HepG2 (cell line): ENCODE measurements around the gene TRIM36.

Source experiments
- CBX1 ChIP-seq: IDR thresholded peaks from one replicate; pipeline ENCODE4 v1.6.1; 2016; ENCODE audit warnings: antibody characterized with exemption, low read depth
- EZH2 ChIP-seq: conservative IDR thresholded peaks from 2 replicates; pipeline ENCODE4 v1.6.1; 2012; ENCODE audit warnings: mild to moderate bottlenecking, low read depth, low read length, moderate library complexity
- HCFC1 ChIP-seq: fragments of 150-350 bp; IDR thresholded peaks from 2 replicates; pipeline ENCODE4 v1.6.1; 2014; ENCODE audit warnings: low read depth, low read length
- RFXAP ChIP-seq: sonication (generic); formaldehyde crosslinking; IDR thresholded peaks from 2 replicates; pipeline ENCODE4 v1.4.0; 2020; ENCODE audit warnings: missing genetic modification reagents, borderline replicate concordance
- SMC3 ChIP-seq: IDR thresholded peaks from 2 replicates; pipeline ENCODE4 v1.6.1; 2011; ENCODE audit warnings: low read length, improper control_type of control experiment
- TF ChIP-seq, protein P1 (sequence below): sonication (generic); formaldehyde crosslinking; IDR thresholded peaks from 2 replicates; pipeline ENCODE4 v1.5.0; 2020; ENCODE audit warnings: mild to moderate bottlenecking, missing genetic modification reagents
- TF ChIP-seq, protein P2 (sequence below): IDR thresholded peaks from 2 replicates; pipeline ENCODE4 v1.6.1; 2016; ENCODE audit warnings: low read depth, borderline replicate concordance

- TF ChIP-seq SMC3, result no peak
- TF ChIP-seq, protein P1, sequence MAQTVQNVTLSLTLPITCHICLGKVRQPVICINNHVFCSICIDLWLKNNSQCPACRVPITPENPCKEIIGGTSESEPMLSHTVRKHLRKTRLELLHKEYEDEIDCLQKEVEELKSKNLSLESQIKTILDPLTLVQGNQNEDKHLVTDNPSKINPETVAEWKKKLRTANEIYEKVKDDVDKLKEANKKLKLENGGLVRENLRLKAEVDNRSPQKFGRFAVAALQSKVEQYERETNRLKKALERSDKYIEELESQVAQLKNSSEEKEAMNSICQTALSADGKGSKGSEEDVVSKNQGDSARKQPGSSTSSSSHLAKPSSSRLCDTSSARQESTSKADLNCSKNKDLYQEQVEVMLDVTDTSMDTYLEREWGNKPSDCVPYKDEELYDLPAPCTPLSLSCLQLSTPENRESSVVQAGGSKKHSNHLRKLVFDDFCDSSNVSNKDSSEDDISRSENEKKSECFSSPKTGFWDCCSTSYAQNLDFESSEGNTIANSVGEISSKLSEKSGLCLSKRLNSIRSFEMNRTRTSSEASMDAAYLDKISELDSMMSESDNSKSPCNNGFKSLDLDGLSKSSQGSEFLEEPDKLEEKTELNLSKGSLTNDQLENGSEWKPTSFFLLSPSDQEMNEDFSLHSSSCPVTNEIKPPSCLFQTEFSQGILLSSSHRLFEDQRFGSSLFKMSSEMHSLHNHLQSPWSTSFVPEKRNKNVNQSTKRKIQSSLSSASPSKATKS (CRISPR knock-in tag), result no peak
- no peak for TF ChIP-seq EZH2
- TF ChIP-seq CBX1, result no peak
- TF ChIP-seq HCFC1, result no peak
- TF ChIP-seq, protein P2, sequence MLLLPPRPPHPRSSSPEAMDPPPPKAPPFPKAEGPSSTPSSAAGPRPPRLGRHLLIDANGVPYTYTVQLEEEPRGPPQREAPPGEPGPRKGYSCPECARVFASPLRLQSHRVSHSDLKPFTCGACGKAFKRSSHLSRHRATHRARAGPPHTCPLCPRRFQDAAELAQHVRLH, result no peak
- no peak for TF ChIP-seq RFXAP (CRISPR knock-in tag)
Observed at GRCh38 chr5:115170134-115170928, 623 bp upstream of the TRIM36 start.
